Stimulated activated CD8-positive, alpha-beta memory T cell treated with anti-CD3 and anti-CD28 coated beads, Interleukin-15, amount 100 ng/mL, for 48 hours (primary cell): Measurements from ENCODE around the gene ACOXL.

Source experiments
- DNase-seq, 2 donors: peaks; one replicate each; pipeline ENCODE4 v3.0.0-alpha.2; 2020; ENCODE audit warnings: low read depth in 2 of 2

The ACOXL gene

DNA sequence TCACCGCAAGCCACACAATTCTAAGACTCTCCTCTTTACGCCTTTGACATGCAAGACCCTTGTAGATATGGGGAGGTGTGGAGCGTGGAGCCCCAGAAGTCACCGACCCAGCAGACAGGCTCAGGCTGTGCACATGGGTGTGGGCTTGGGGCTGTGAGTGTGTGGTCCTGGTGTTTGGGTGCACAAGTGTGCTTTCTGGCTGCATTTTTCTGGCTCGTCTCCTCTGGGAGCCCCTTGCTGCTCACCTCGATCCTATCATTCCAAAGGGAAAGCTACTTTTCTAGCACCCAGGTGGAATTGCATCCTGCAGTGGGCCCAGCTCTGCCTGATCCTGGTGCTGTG lies 143.0 kb downstream of the ACOXL start:
- no peak for DNase-seq

DNA sequence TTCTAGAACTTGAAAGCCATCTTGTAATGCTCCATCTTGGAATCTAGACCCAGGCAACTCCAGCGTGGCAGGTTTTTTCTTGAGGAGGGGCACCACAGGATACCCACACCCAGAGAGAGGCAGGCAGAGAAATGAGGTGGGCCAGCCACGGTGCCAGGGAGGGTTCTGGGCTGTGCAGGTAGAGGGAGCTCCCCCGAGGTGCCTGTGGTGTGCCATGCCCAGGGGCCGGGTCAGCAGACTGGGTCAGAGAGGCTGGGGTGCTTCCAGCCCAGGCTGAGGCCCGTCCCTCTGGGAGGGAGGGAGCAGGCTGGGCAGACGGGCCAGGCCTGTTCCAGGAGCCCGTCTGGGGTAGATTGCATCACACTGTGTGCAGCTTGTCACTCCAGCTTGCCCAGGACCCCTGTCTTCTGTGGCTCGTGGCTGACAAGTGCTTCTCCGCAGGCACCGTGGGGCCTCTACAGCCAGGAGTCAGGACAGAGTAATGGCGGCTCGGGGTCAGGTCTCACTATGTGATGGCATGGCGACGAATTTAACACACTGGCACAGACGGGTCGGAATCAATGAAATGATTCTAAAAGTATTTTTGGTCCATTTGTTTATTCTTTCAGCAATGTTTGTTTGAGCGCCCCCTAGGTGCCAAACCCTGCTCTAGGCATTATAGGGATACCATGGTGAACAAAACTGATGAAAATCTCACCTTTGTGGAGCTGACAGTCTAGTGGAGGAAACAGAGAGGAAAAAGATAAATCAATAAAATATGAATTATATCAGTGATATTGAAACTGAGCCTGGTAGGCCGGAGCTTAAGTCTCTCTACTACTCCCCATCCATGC lies 144.0 kb downstream of the ACOXL start:
- DNase-seq: no peak

GRCh38 chr2:110877031-110877827 lies 144.9 kb downstream of the ACOXL start:
- no peak for DNase-seq

- no peak for DNase-seq
Observed at GRCh38 chr2:110878150-110878549, 145.8 kb downstream of the ACOXL start.

DNA sequence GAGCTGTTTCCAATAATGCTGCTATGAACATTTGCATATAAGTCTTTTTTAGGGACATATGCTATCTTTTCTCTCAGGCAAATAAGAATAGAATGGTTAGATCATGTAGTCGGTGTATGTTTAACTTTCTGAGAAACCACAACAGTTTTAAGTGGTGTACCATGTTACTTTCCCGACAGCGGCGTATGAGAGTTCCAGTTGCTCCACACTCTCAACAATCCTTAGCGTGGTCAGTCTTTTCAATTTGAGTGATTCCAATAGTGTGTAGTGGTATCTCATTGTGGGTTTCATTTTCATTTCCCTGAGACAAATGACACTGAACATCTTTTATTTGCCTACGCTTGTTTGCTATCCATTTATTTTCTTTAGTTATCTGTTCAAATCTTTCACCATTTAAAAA lies 149.5 kb downstream of the ACOXL start:
- DNase-seq: no peak

DNA sequence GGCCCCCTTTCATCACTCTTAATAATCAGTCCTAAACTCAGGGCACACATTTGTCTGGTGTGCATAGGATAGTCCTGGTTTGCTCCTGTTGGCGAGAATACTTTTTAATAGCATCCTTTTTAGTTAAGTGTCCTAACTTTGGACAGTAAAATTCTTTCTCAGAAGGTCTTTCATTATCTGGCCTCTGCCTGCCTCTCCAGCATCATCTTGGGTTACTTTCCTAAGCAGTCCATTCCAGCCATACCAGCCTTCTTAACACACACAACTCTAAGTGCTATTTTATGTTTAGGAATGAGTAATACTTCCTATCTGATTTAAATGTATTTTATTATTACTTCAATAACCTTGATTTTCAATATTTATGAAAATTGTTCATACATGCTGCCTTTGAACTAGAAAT lies 151.0 kb downstream of the ACOXL start:
- DNase-seq: no peak

GRCh38 chr2:110885256-110885655 lies 152.9 kb downstream of the ACOXL start:
- DNase-seq: no peak

- no peak for DNase-seq
Observed at GRCh38 chr2:110886826-110887573, 154.6 kb downstream of the ACOXL start.

GRCh38 chr2:110888411-110888810 lies 156.0 kb downstream of the ACOXL start:
- no peak for DNase-seq

- no peak for DNase-seq
Observed at GRCh38 chr2:110891626-110892025, 159.3 kb downstream of the ACOXL start.

DNA sequence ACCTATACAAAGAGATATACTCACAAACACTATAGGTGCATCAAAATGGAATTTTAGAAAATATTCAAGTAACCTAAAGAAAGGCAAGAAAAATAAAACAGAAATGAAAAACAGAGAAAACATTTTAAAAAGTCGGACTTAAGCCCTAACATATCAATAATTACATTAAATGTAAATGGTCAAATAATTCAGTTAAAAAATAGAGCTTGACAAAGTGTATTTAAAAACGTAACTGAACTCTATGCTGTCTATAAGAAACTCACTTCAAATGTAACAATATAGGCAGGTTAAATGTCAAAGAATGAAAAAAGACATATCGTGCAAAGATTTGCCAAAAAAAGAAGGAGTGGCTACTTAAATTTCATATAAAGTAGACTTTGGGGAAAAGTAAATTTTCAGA lies 163.9 kb downstream of the ACOXL start:
- no peak for DNase-seq

DNA sequence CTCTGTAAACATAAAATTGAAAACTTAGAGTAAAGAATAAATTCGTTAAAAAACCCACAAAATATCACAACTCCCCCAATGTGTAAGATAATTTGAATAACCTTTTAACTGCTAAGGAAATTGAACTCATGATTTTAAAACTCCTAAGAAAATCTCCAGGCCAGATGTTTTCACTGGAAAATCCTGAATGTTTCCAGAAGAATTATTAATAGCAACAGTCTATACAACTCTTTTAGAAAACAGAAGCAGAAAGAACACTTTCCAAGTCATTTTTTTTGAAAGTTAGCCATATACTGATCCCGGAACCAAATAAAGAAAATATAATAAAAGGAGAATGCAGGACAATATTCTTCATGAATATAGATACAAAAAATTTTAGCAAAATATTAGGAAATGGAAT lies 165.6 kb downstream of the ACOXL start:
- DNase-seq: no peak

DNA sequence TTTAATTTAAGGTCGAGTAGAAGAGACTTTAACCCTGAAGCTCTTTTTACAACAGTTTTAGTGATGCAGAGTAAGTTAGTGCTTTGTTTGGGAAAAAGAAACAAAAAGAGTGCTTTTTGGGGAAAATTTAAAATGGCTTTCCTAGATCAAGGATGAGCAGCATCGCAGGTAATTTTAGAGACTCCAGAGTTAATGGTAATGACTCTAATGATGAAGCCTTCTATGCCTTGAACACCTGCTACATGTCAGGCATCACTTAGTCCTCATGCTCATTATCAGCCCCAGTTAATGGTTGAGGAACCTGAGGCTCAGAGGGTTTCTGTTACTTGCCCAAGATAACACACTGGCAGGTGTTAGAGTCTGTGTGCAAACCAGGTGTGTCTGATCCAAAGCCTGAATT lies 167.8 kb downstream of the ACOXL start:
- no peak for DNase-seq

- no peak for DNase-seq
Observed at GRCh38 chr2:110903548-110903947, 171.2 kb downstream of the ACOXL start.

DNA sequence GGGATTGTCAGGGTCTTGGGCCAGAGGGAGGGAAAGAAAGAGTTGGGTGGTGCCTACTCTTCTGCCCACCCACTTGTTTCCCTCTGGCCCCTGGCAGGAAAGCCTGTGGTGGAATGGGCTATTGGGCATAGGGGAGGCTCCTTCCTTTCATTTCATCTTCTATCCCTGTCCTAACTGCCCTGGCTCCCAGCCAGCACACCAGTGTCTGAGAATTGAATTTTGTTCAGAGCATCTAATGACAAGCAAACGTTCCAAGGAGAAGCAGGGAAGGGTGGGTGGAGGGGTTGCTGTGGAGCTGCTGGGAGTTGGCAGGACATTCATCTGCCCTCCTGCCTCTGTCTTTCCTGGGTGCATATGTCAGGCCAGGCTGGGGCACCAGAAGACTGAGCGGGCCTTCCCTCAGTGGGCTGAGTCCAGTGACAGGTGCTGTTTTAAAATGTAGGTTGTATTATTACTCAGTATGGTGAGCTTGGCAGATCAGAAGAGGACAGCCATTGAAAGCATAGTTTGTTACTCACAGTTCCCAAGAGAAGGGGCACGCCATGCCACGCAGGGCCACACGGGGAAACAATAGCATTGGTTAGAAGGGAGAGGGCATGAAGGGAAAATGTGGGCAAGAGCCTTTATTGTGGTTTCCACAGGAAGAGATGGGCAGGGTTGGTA lies 171.9 kb downstream of the ACOXL start:
- no peak for DNase-seq

GRCh38 chr2:110904779-110905148 lies 172.4 kb downstream of the ACOXL start:
- no peak for DNase-seq

GRCh38 chr2:110905217-110905616 lies 172.8 kb downstream of the ACOXL start:
- no peak for DNase-seq

- no peak for DNase-seq
Observed at GRCh38 chr2:110906613-110907298, 174.4 kb downstream of the ACOXL start.

- no peak for DNase-seq
Observed at GRCh38 chr2:110909501-110909900, 177.1 kb downstream of the ACOXL start.

GRCh38 chr2:110910423-110910822 lies 178.1 kb downstream of the ACOXL start:
- no peak for DNase-seq

DNA sequence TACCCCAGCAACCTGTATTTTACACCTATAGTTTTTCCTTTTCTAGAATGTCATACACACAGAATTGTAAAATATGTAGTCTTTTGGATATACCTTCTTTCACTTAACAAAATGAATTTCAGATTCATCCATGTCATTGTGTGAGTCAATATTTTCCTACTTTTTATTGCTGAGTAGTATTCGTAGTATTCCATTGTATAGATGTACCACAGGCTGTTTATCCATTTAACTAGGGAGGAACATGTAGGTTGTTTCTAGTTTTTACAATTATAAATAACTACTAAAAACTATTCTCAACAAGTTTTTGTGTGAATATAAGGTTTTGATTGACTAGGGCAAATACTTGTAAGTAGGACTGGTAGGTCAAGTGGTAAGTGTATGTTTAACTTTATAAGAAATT lies 187.4 kb downstream of the ACOXL start:
- no peak for DNase-seq
